PFSK-1 (cell line): ENCODE results near the gene ACSL6.

ENCODE experiments used
- POLR2AphosphoS5 ChIP-seq: IDR thresholded peaks from 2 replicates; pipeline ENCODE4 v1.6.1; 2012; ENCODE audit warnings: low read depth, mild to moderate bottlenecking, control low read depth, low read length, moderate library complexity
- SIN3A ChIP-seq: IDR thresholded peaks from 2 replicates; pipeline ENCODE4 v1.6.1; 2012; ENCODE audit warnings: mild to moderate bottlenecking, low read length, moderate library complexity, borderline replicate concordance; ENCODE audit not compliant: insufficient read depth
- TAF1 ChIP-seq: IDR thresholded peaks from 2 replicates; pipeline ENCODE4 v1.6.1; 2012; ENCODE audit warnings: low read length, control low read depth, borderline replicate concordance; ENCODE audit not compliant: insufficient read depth

DNA sequence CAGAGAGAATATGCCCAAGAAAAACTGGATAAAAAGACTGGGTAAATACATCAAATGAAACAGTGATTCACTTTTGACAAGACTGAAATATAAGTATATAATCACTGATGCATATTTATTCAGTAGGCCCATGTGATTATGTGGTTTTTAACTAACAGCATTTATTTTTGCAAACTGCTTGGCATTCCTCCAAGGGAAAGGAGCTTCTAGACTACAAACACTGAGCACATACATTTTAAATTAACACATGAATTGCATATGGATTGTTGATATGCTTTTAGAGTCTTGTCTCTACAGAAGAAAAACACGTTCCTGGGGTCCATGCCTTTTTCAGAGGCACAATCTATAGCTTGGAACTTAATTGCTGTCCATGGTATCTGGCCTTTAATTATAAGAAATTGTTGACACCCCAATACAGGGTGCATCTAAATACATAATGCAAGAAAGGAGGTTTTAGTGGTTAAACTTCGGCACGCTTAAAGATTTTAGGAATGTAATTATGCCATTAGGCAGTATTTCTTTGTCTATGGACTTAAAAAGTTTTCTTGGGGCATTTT lies 59.1 kb downstream of the ACSL6 start:
- no peak for TF ChIP-seq TAF1
- no peak for TF ChIP-seq POLR2AphosphoS5
- TF ChIP-seq SIN3A = no peak
